ENCODE measurements around the gene ATXN1. TPM values are rescaled to one million over a fixed set of nuclear protein-coding genes. Genes with fewer than 3 reads are reported as not detected.

The ATXN1 gene
- total RNA-seq, 1 experiment from 2014 or later = 5.6 TPM

GRCh38 chr6:16272201-16272600 is 489.1 kb downstream of the ATXN1 start:
- Histone ChIP-seq H3K9ac (ENCODE audit: extremely low read depth, insufficient read length, low read length) (no peak overlapping the region), H3K79me2 (ENCODE audit: insufficient read depth, low read length) (no peaks in the 10 kb centered on the region), H3K27ac (ENCODE audit: insufficient read length, low read depth, low read length) (no peak overlapping the region), H3K4ac (ENCODE audit: low read depth, low read length) (no peak overlapping the region), H3K79me1 (ENCODE audit: insufficient read depth, low read depth, low read length, poor library complexity, severe bottlenecking) (no peaks in the 10 kb centered on the region), H2AFZ (ENCODE audit: low read length) (no peak overlapping the region), H3K23me2 (ENCODE audit: insufficient read length, low read depth, low read length, poor library complexity, severe bottlenecking) (no peaks in the 10 kb centered on the region), H2BK15ac (ENCODE audit: low read depth, low read length) (no peak overlapping the region), H2BK5ac (ENCODE audit: insufficient read length, low read length) (no peak overlapping the region), H3K14ac (ENCODE audit: insufficient read depth, low read length) (no peak overlapping the region), H3K4me1 (ENCODE audit: insufficient read depth, low read length) (no peaks in the 10 kb centered on the region), H2BK120ac (ENCODE audit: low read depth, low read length, poor library complexity, severe bottlenecking) (no peak overlapping the region), H2BK20ac (ENCODE audit: low read depth, low read length, poor library complexity, severe bottlenecking) (no peak overlapping the region), H4K20me1 (ENCODE audit: control insufficient read depth, insufficient read depth, insufficient read length) (no peaks in the 10 kb centered on the region), H3K27me3 (ENCODE audit: insufficient read depth, low read length) (no peaks in the 10 kb centered on the region), H3K18ac (ENCODE audit: insufficient read length, low read depth, low read length) (no peak overlapping the region), H3K9me3 (ENCODE audit: control insufficient read depth, low read depth, low read length) (no peaks in the 10 kb centered on the region), H3K56ac (ENCODE audit: insufficient read length, low read depth, low read length) (no peak overlapping the region), H2BK12ac (ENCODE audit: insufficient read length, low read depth, low read length) (no peak overlapping the region), H4K5ac (ENCODE audit: insufficient read length, low read depth, low read length) (no peak overlapping the region), H2AK5ac (ENCODE audit: insufficient read length, low read length) (no peak overlapping the region), H4K91ac (ENCODE audit: insufficient read length, low read depth, low read length) (no peak overlapping the region), H4K8ac (replicated peaks; ENCODE audit: insufficient read length, low read depth, low read length) (no peak overlapping the region), H3K23ac (ENCODE audit: insufficient read length, low read depth, low read length) (no peak overlapping the region), H3T11ph (ENCODE audit: low read length) (no peak overlapping the region), H3K4me2 (ENCODE audit: insufficient read depth, insufficient read length, low read length) (no peak overlapping the region)
- TF ChIP-seq CTCF (conservative IDR thresholded peaks at IDR 0.05) = no peak
- no peaks in the 10 kb centered on the region; a peak in 3 of 7 replicates for H3K36me3 Mint-ChIP-seq (ENCODE audit: insufficient read depth in 1 of 3, low read depth in 3 of 3)
- H3K4me1 Mint-ChIP-seq = peaks cover 0 to 4% of the 10 kb centered on the region in 2 experiments; a peak in 2 of 4 replicates
- no peak overlapping the region for H3K27ac Mint-ChIP-seq
- no peaks in the 10 kb centered on the region for H3K9me3 Mint-ChIP-seq
- no peak for DNase-seq
- whole genome bisulfite sequencing (ENCODE audit: extremely low coverage, insufficient read length, low lambda C conversion rate) = no CpG with 5 or more reads among the region's 1 CpG
- H3K27me3 Mint-ChIP-seq (ENCODE audit: low read depth) = peaks cover 4% of the 10 kb centered on the region
- no peak overlapping the region for H3K4me3 Mint-ChIP-seq
